Transverse colon (tissue), 3 donors: ENCODE data around the gene TMEM44.

Experiments used
- CTCF ChIP-seq, 5 experiments: fragments of 200-600 bp in 3 of 5; fragments of 450-650 bp in 2 of 5; sonication (generic) in 3 of 5; IDR thresholded peaks; 1 replicate in 2 of 5; 2 replicates in 3 of 5; pipeline ENCODE4 v1.5.1; 2016 to 2017; ENCODE audit warnings: antibody characterized with exemption in 5 of 5, inconsistent platforms in 3 of 5, mild to moderate bottlenecking in 2 of 5, moderate library complexity in 1 of 5
- EP300 ChIP-seq: sonication (generic); formaldehyde crosslinking; IDR thresholded peaks from one replicate; pipeline ENCODE4 v1.6.1; 2017; ENCODE audit warnings: antibody characterized with exemption, low read depth
- POLR2A ChIP-seq: fragments of 450-650 bp; IDR thresholded peaks from one replicate; pipeline ENCODE4 v1.6.1; 2016; ENCODE audit warnings: antibody characterized with exemption, mild to moderate bottlenecking, moderate library complexity

- TF ChIP-seq CTCF (IDR thresholded peaks at IDR 0.05) = no peak
- TF ChIP-seq POLR2A = no peak
- TF ChIP-seq EP300 = no peak
These were observed 11.3 kb downstream of the TMEM44 start for GRCh38 chr3:194621947-194622346.
